Regular cardiac myocyte (primary cell): Measurements from ENCODE around the gene ADGRE3. TPM values are rescaled to one million over a fixed set of nuclear protein-coding genes. Genes with fewer than 3 reads are reported as not detected.

Experiments used
- total RNA-seq: library from RNA; depleted of rRNA; stranded (reverse); fragments of >200 nt; gene quantifications from 2 replicates; pipeline ENCODE4 v1.2.3, GENCODE V29; 2014

Gene ADGRE3, protein sequence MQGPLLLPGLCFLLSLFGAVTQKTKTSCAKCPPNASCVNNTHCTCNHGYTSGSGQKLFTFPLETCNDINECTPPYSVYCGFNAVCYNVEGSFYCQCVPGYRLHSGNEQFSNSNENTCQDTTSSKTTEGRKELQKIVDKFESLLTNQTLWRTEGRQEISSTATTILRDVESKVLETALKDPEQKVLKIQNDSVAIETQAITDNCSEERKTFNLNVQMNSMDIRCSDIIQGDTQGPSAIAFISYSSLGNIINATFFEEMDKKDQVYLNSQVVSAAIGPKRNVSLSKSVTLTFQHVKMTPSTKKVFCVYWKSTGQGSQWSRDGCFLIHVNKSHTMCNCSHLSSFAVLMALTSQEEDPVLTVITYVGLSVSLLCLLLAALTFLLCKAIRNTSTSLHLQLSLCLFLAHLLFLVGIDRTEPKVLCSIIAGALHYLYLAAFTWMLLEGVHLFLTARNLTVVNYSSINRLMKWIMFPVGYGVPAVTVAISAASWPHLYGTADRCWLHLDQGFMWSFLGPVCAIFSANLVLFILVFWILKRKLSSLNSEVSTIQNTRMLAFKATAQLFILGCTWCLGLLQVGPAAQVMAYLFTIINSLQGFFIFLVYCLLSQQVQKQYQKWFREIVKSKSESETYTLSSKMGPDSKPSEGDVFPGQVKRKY
- not detected in 2 replicates for total RNA-seq

GRCh38 chr19:14674764-14675163 is at the start of gene ADGRE3:
TSS of gene ADGRE3 (minus strand) at chr19:14674844. CDS start at chr19:14674770, 74 bp downstream.

DNA sequence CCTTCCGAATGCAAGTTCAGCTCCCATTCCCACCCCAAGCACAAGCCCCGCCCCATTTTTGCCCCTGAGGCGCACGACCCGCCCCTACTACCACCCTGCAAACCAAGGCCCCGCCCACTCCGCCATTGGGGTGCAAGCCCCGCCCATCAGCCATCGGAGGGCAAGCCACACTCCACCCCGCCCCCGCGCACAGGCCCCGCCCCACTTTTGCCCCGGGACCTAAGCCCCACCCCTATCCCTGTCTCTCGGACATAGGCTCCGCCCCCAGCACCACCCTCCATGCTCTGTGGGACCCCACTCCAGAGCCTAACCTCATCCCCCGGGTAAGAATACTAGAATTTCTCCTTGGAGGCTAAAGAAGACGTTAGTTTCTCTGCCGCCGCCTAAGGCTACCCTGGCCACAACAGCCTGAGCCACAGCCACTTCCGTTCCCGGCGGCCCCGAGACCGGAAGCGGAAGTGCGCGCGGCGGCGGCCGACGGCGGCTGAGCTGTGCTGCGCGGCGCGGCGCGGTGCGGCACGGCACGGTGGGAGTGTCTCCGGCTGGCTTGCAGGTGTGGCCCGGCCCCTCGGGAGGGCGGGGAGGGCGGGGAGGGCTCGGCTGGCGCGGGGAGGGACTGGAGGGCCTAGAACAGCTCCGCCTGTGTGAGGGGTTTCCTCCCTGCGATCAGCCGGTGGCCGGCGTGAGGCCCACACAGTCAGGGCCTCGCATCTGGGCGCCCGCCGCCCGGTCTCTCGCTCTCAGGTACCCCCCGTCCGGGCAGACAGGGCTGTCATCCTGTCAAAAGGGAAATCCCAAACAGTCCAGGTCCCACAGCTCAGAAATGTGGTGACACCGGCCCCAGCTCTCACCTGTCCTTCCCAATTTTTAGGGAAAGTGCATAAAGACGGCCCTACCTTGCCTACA is 15.2 kb upstream of the ADGRE3 start, which contains the start of gene ZNF333:
ZNF333 (plus strand) TSS at position 451 of the 906 bp plus-strand sequence. CDS start 3,444 bp downstream, outside the sequence.

DNA sequence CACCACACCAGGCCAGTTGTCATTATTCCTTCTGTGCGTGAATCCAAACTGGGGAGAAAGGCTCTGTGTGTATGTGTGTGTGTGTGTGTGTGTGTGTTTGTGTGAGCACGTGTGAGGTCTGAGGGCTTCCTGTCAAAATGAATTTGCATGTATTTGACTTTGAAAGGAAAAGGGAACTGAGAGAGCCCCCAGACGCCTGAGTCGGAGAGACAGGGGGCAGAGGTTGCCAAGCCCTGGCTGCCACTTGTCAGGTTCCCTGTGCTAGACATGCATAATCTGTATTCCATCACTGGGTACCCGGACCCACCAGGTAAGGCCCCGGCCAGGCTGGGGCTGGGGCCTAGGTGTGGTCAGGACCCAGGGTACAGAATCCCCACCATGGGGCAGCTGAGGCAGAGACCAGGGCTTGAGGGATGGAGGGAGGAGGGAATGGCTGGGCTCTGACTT is 91.7 kb downstream of the ADGRE3 start, which contains the start of gene CLEC17A:
CLEC17A (plus strand) TSS at position 191 of the 447 bp plus-strand sequence; CDS start at position 268, 77 bp downstream.

DNA sequence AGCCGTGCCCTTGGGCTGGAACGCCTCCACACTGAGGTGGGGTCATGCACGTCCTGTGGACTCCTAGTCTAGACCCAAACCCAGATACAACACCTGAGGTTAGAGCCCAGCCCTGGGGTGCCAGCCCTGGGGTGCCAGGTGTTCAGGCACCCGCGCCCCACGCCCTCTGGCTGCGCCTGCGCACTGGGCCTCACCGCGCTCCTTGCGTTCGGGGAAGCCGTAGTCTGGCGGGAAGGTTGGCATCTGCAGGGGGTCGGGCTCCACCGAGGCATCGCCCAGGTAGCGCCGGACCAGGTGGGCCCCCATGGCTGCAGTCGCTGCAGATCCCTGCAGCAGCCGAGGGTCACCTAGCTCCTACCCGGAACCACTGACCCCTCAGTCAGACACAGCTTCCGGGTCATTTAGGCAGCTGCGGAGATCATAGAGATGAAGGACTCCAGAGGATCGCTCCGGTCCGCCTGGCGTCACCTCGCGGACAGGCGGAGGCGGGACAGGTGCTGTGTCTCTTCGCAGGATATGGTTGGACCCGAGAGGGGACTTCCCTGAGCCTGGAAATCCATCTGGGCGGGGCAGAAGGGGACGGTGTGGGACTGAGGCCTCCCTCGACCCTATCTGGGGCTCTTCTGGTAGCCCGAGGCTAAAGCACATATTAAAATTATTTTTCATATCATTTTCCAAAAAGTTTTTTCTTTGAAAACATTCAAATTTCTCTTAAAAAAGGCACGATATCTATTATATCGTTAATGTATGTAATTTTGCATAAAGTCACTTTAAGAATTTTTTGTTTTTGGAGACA is 102.8 kb downstream of the ADGRE3 start, which contains the start of gene NDUFB7:
NDUFB7 (minus strand) TSS at position 372 of the 796 bp plus-strand sequence; CDS start at position 306, 66 bp downstream.

Other genes with a start within 250 kb of the ADGRE3 start
- gene PKN1, start 241.5 kb downstream of the ADGRE3 start, total RNA-seq = 106 and 108 TPM in 2 replicates
- 1.7 and 3.5 TPM in 2 replicates for gene PTGER1, start 199.5 kb downstream of the ADGRE3 start, total RNA-seq
- 95.0 and 118 TPM in 2 replicates for gene GIPC1, start 178.7 kb downstream of the ADGRE3 start, total RNA-seq
- gene DNAJB1, start 156.4 kb downstream of the ADGRE3 start, total RNA-seq = 50.2 and 73.2 TPM in 2 replicates
- gene TECR, start 145.2 kb downstream of the ADGRE3 start, total RNA-seq = 9.3 and 26.8 TPM in 2 replicates
- 299 and 304 TPM in 2 replicates for gene NDUFB7, start 102.8 kb downstream of the ADGRE3 start, total RNA-seq
- gene CLEC17A, start 91.8 kb downstream of the ADGRE3 start, total RNA-seq = under 0.01 TPM in 2 replicates
- 18.4 and 21.4 TPM in 2 replicates for gene ZNF333, start 15.2 kb upstream of the ADGRE3 start, total RNA-seq
- under 0.01 and 2.9 TPM in 2 replicates for gene ADGRE2, start 103.7 kb upstream of the ADGRE3 start, total RNA-seq
- not detected in 2 replicates for gene OR7A5, start 160.3 kb upstream of the ADGRE3 start, total RNA-seq
- not detected in 2 replicates for gene OR7C1, start 160.3 kb upstream of the ADGRE3 start, total RNA-seq
- gene OR7A10, start 174.1 kb upstream of the ADGRE3 start, total RNA-seq = not detected in 2 replicates
- gene OR7A17, start 211.3 kb upstream of the ADGRE3 start, total RNA-seq = not detected in 2 replicates